ENCODE measurements around the gene MAML3. TPM values are rescaled to one million over a fixed set of nuclear protein-coding genes. Genes with fewer than 3 reads are reported as not detected.

The MAML3 gene
- total and polyA plus RNA-seq, 2 experiments from 2014 or later: 1.7 to 6.5 TPM

- Histone ChIP-seq H3K4me3 (no peak overlapping the region), H2AFZ (no peak overlapping the region), H3K27ac (ENCODE audit: low read depth) (no peak overlapping the region), H3K4me2 (no peak overlapping the region), H3K36me3 (ENCODE audit: insufficient read depth) (no peaks in the 10 kb centered on the region), H3K9me2 (ENCODE audit: insufficient read depth) (peaks cover 5% of the 10 kb centered on the region; the same call in 1 of the 2 replicates), H4K20me1 (replicated peaks; ENCODE audit: insufficient read depth) (no peaks in the 10 kb centered on the region), H3F3A (replicated peaks; ENCODE audit: low read depth) (no peaks in the 10 kb centered on the region), H3K79me2 (replicated peaks; ENCODE audit: insufficient read depth) (no peaks in the 10 kb centered on the region), H3K4me1 (ENCODE audit: insufficient read depth) (peaks cover 9% of the 10 kb centered on the region), H3K27me3 (ENCODE audit: insufficient read depth) (no peaks in the 10 kb centered on the region)
- no peak for DNase-seq (ENCODE audit: low spot score)
- H3K4me1 Mint-ChIP-seq: peaks cover 22% of the 10 kb centered on the region
- TF ChIP-seq EZH2 (IDR thresholded peaks at IDR 0.05; ENCODE audit: low read depth, unreplicated experiment) (no peak), JUNB (IDR thresholded peaks at IDR 0.05; ENCODE audit: unreplicated experiment) (no peak), STAT1 (IDR thresholded peaks at IDR 0.05; ENCODE audit: unreplicated experiment) (no peak), CTCF (conservative IDR thresholded peaks at IDR 0.05; ENCODE audit: low read depth in 2 of 2) (no peak), EZH2phosphoT487 (IDR thresholded peaks at IDR 0.05; ENCODE audit: unreplicated experiment) (no peak), NANOG (IDR thresholded peaks at IDR 0.05; ENCODE audit: borderline replicate concordance) (no peak), ZNF331 (CRISPR knock-in tag; IDR thresholded peaks at IDR 0.05; ENCODE audit: low read depth) (no peak), POLR2AphosphoS5 (IDR thresholded peaks at IDR 0.05; ENCODE audit: low read depth) (no peak)
- no peaks in the 10 kb centered on the region for H3K36me3 Mint-ChIP-seq (ENCODE audit: low read depth)
- H3K4me3 Mint-ChIP-seq: no peak overlapping the region
- peaks cover 3% of the 10 kb centered on the region for H3K27me3 Mint-ChIP-seq (ENCODE audit: insufficient read depth, low read depth, poor library complexity)
- no peak overlapping the region for H3K27ac Mint-ChIP-seq
- H3K9me3 Mint-ChIP-seq: no peaks in the 10 kb centered on the region
- no peak for ATAC-seq
Measured at GRCh38 chr4:140118931-140119640, 34.9 kb downstream of the MAML3 start.

GRCh38 chr4:140117947-140118346 lies 36.0 kb downstream of the MAML3 start:
- Histone ChIP-seq H4K20me1 (replicated peaks; ENCODE audit: insufficient read depth) (no peaks in the 10 kb centered on the region), H3K4me3 (no peak overlapping the region), H3K36me3 (ENCODE audit: insufficient read depth) (no peaks in the 10 kb centered on the region), H3K4me2 (no peak overlapping the region), H3K79me2 (replicated peaks; ENCODE audit: insufficient read depth) (no peaks in the 10 kb centered on the region), H3F3A (replicated peaks; ENCODE audit: low read depth) (no peaks in the 10 kb centered on the region), H3K27ac (ENCODE audit: low read depth) (no peak overlapping the region), H2AFZ (no peak overlapping the region), H3K9me2 (ENCODE audit: insufficient read depth) (peaks cover 5% of the 10 kb centered on the region; the same call in 1 of the 2 replicates), H3K27me3 (ENCODE audit: insufficient read depth) (no peaks in the 10 kb centered on the region), H3K4me1 (ENCODE audit: insufficient read depth) (no peaks in the 10 kb centered on the region)
- no peak overlapping the region for H3K4me3 Mint-ChIP-seq
- no peaks in the 10 kb centered on the region for H3K9me3 Mint-ChIP-seq
- ATAC-seq: no peak
- no peaks in the 10 kb centered on the region for H3K36me3 Mint-ChIP-seq (ENCODE audit: low read depth)
- H3K27ac Mint-ChIP-seq: no peak overlapping the region
- no peak for TF ChIP-seq ZNF331 (CRISPR knock-in tag; IDR thresholded peaks at IDR 0.05; ENCODE audit: low read depth)
- TF ChIP-seq ZNF114 (CRISPR knock-in tag; IDR thresholded peaks at IDR 0.05): no peak
- no peak for TF ChIP-seq JUNB (IDR thresholded peaks at IDR 0.05; ENCODE audit: unreplicated experiment)
- no peak for TF ChIP-seq ZNF462 (CRISPR knock-in tag; IDR thresholded peaks at IDR 0.05)
- TF ChIP-seq POLR2AphosphoS5 (IDR thresholded peaks at IDR 0.05; ENCODE audit: low read depth): no peak
- no peak for TF ChIP-seq EZH2 (IDR thresholded peaks at IDR 0.05; ENCODE audit: low read depth, unreplicated experiment)
- TF ChIP-seq NANOG (IDR thresholded peaks at IDR 0.05; ENCODE audit: borderline replicate concordance): no peak
- no peak for DNase-seq (ENCODE audit: low spot score)
- peaks cover 17% of the 10 kb centered on the region; the same call in 2 of the 3 replicates for H3K4me1 Mint-ChIP-seq
- H3K27me3 Mint-ChIP-seq (ENCODE audit: insufficient read depth, low read depth, poor library complexity): peaks cover 3% of the 10 kb centered on the region
